Measurements from ENCODE around the gene TAF6.

The TAF6 gene

GRCh38 chr7:100093054-100093453 is 26.1 kb downstream of the TAF6 start:
- DNase-seq (ENCODE audit: low spot score), result no peak

GRCh38 chr7:100091411-100092181 is 27.6 kb downstream of the TAF6 start:
- no peak for DNase-seq (ENCODE audit: low spot score)

GRCh38 chr7:100090527-100091410 is 28.4 kb downstream of the TAF6 start:
- DNase-seq (ENCODE audit: low spot score), result peak; percentile 56

GRCh38 chr7:100089458-100090196 is 29.5 kb downstream of the TAF6 start:
- DNase-seq (ENCODE audit: low spot score), result no peak

- DNase-seq (ENCODE audit: low spot score), result peak; percentile 92
Observed at GRCh38 chr7:100088621-100089457, 30.3 kb downstream of the TAF6 start, which contains the start of gene COPS6. Gene COPS6, plus strand, starts transcription at chr7:100088969. Its CDS starts 22 bp downstream, at chr7:100088991.

- DNase-seq (ENCODE audit: low spot score), result no peak
Observed at GRCh38 chr7:100088095-100088620, 31.0 kb downstream of the TAF6 start.

- DNase-seq (ENCODE audit: low spot score), result no peak
Observed at GRCh38 chr7:100087055-100087750, 32.0 kb downstream of the TAF6 start.

GRCh38 chr7:100085515-100085914 is 33.6 kb downstream of the TAF6 start:
- DNase-seq (ENCODE audit: low spot score), result no peak

- no peak for DNase-seq (ENCODE audit: low spot score)
Observed at GRCh38 chr7:100082978-100083377, 36.2 kb downstream of the TAF6 start.

GRCh38 chr7:100081535-100082102 is 37.5 kb downstream of the TAF6 start, which contains the start of gene ZNF3:
Gene ZNF3, minus strand, starts transcription at chr7:100081723. Its CDS starts 4,366 bp downstream, at chr7:100077357.
- DNase-seq (ENCODE audit: low spot score), result peak; percentile 97

GRCh38 chr7:100080907-100081534 is 38.1 kb downstream of the TAF6 start:
- peak; percentile 57 for DNase-seq (ENCODE audit: low spot score)

GRCh38 chr7:100079024-100079560 is 40.1 kb downstream of the TAF6 start:
- no peak for DNase-seq (ENCODE audit: low spot score)

- DNase-seq (ENCODE audit: low spot score), result no peak
Observed at GRCh38 chr7:100077205-100077604, 42.0 kb downstream of the TAF6 start.

- DNase-seq (ENCODE audit: low spot score), result no peak
Observed at GRCh38 chr7:100075418-100075817, 43.7 kb downstream of the TAF6 start.

GRCh38 chr7:100074841-100075240 is 44.3 kb downstream of the TAF6 start:
- no peak for DNase-seq (ENCODE audit: low spot score)

- DNase-seq (ENCODE audit: low spot score), result no peak
Observed at GRCh38 chr7:100072462-100072861, 46.7 kb downstream of the TAF6 start.

- DNase-seq (ENCODE audit: low spot score), result no peak
Observed at GRCh38 chr7:100071018-100071723, 48.0 kb downstream of the TAF6 start.

- no peak for DNase-seq (ENCODE audit: low spot score)
Observed at GRCh38 chr7:100069991-100070390, 49.2 kb downstream of the TAF6 start.

- no peak for DNase-seq (ENCODE audit: low spot score)
Observed at GRCh38 chr7:100066953-100067352, 52.2 kb downstream of the TAF6 start.

Measured in D341Med (cell line).